Femur (tissue), 1 donor: ENCODE data around the gene SLITRK4.
A peak's percentile ranks its signal among the peaks of the same experiment; 100 is the strongest.

Source experiments
- DNase-seq: peaks from one replicate; pipeline ENCODE4 v3.0.0-alpha.2; 2017

SLITRK4 gene, protein sequence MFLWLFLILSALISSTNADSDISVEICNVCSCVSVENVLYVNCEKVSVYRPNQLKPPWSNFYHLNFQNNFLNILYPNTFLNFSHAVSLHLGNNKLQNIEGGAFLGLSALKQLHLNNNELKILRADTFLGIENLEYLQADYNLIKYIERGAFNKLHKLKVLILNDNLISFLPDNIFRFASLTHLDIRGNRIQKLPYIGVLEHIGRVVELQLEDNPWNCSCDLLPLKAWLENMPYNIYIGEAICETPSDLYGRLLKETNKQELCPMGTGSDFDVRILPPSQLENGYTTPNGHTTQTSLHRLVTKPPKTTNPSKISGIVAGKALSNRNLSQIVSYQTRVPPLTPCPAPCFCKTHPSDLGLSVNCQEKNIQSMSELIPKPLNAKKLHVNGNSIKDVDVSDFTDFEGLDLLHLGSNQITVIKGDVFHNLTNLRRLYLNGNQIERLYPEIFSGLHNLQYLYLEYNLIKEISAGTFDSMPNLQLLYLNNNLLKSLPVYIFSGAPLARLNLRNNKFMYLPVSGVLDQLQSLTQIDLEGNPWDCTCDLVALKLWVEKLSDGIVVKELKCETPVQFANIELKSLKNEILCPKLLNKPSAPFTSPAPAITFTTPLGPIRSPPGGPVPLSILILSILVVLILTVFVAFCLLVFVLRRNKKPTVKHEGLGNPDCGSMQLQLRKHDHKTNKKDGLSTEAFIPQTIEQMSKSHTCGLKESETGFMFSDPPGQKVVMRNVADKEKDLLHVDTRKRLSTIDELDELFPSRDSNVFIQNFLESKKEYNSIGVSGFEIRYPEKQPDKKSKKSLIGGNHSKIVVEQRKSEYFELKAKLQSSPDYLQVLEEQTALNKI

DNA sequence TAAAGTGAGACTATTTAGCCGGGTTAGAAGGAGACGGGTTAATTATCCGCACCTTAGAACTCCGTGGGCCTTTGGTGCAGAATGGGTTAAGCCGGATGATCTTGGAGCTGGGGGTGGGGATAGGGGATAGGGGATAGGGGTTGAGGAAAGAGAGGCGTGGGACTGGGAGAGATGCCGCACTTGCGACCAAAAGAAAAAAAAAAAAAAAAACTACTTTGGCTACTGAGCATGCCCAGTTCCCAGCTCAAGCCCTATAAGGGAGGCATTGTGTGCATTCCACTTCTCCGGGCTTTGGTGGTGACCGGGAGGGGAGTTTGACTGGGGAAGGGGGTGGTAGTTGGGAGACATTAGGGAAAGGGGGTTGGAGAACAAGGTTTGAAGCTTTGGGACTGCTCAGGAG is at the start of gene SLITRK4:
Gene SLITRK4, minus strand, starts transcription at position 187 of the 400 bp plus-strand sequence. CDS start 4,993 bp downstream, outside the sequence.
- DNase-seq, result peak; percentile 26

DNA sequence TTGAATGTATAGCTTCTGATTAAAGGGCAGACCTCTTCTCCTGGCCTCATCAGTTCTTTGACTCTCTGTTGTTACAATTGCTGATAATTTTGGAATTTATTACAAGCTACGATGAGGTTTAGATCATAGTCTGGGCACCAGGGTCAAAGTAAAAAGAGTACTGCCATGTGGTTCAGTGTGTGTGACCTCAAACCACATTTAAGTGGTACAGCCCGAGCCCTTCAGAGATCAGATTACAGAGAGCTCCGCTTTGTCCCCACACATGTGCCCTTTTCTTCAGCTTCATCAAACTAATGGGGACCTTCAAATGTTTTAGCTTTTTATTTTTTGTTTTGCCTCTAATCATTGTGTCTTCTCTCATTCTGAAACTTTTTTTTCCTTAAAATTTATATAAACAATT is 47.6 kb upstream of the SLITRK4 start:
- no peak for DNase-seq

DNA sequence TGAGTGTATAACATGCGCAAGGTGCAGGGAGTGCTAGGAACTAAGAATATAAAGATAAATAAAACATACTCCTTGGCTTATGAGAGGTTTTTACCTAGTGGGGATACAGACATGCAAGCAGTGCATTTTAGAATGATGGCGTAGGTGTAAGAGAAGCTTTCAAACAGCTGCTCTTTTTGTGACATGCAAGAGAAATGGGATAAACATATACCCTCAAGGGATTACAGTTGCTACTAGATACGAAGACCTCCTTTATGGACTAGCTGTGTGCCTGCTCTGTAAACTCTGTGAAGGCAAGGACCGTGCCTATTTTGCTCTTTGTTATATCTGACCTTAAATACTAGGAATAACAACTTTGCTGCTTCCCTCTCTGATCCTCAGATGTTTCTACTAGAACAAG is 39.0 kb upstream of the SLITRK4 start:
- DNase-seq, result no peak

DNA sequence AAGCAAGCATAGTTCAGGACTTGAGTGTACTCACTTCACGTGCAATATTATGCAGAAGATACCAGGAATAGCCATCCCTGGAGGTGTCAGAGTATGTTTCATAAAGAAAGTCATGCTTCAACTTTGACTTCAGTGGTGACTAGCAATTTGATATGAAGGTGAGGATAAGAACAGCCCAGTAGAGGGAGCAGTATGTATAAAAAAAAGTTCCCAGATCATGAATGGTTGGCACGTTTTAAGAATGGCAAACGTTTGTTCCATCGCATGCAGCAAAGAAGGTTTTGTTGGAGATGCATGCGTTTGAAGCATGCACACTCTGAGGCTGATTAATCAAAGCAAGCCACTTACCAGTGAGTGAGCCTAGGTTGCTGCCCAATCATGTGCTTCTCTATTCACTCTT is 33.5 kb upstream of the SLITRK4 start:
- DNase-seq, result no peak

DNA sequence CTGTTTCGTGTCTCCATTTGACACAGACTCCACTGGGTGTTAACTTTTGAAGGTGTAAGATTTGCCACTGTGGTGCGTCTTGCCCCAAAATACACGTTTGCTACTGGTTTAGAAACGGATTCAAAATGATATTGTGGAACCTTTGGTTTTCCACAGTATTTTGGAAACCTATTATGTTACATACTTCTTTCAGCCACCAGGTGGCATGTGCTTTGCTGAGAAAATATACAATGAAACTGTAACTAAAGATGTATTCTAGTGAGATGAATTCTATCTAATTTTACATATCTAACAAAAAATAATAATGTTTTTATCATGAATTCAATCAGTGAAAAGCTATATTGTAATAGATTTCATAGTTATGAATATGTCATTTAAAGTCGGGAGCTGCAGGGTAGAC is 28.4 kb upstream of the SLITRK4 start:
- no peak for DNase-seq

DNA sequence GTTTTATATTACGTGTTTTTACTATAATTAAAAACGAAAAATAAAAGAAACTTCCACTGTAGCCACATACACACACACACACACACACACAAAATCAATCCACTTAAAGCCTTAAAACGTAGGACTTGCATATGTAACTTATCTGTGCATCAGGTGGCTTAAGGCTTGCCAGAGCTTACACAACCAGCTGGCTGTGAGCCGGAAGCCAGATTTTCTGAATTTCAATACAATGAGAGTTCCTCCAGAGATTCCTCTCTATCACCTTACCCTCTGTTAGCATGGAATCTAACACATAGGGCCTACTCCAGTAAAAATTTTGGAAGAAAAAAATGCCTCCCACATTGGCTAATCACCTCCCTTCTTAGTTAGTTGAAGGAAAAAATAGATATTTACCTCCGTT is 27.9 kb upstream of the SLITRK4 start:
- DNase-seq, result no peak

DNA sequence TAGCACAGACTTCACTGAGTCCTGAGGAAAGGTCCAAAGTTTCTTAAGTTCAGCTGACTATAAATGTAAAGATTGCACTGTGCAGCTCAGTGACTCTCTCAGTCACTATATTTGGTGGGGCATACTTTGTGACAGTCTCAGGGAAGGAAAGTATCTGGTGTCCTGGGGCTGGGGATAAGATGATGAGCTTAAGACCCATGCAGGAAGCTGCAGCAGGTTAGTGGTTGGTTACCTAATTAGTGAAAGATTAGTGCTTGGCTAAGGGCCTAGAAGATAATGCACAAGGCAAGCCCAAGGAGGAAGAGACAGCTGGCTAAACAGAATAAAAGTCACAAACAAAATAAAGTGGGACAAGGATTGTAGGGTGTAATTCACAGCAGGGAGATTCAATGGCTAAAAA is 25.4 kb upstream of the SLITRK4 start:
- DNase-seq, result no peak

DNA sequence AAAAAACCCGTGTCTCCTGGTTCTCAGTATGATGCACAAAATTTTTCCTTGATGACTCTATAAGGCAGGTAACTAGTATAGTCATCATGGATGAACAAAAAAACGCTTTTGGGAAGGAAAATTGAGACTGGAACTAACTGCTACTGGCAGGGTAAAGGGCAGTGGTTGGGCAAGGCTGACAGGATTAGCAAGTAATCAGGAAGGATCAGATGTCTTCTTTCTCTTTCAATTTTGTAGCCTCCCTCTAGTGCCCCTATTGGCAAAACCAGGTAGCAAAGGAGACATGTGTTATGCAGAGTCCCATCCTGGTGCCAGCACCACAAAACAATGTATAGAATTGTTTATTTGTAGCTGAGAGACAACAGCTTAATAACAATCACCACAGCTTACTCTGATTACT is 12.8 kb upstream of the SLITRK4 start:
- DNase-seq, result no peak

DNA sequence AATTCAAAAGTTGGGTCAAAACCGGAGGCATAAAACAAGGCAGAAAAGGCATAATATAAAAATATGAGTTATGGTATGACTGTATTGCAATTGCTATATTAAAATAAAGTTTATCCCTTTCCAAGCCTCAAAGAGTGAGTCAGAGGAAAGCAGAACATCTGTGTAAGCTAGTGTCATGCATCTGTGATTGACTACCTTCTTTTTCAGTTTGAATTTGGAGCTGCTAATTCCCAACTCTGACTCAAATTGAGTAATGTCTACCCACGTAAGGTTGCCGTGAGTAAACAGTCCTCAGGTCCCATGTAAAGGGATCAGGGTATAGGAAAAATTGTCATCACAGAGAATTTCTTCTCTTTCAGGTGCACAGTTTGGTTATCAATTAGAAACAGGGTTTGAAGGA is 6.5 kb upstream of the SLITRK4 start:
- no peak for DNase-seq

DNA sequence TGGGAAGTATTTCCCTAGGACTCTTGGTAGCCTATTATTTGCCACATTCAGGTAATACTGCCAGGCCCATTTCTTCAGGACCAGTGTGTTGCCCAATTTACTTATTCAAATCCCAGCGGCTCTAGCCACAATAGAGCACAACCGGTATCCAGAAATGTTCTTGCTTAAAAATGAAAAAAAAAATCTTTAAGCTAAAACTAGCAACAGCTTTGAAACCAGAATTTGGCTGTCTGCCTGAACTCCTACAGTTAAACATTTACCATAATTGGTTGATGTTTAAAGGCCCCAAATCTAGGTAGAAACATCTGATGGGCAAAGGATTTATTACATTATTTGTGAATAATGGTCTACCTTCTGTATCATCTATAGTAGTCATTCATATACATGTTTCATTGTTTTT is 930 bp upstream of the SLITRK4 start:
- no peak for DNase-seq

DNA sequence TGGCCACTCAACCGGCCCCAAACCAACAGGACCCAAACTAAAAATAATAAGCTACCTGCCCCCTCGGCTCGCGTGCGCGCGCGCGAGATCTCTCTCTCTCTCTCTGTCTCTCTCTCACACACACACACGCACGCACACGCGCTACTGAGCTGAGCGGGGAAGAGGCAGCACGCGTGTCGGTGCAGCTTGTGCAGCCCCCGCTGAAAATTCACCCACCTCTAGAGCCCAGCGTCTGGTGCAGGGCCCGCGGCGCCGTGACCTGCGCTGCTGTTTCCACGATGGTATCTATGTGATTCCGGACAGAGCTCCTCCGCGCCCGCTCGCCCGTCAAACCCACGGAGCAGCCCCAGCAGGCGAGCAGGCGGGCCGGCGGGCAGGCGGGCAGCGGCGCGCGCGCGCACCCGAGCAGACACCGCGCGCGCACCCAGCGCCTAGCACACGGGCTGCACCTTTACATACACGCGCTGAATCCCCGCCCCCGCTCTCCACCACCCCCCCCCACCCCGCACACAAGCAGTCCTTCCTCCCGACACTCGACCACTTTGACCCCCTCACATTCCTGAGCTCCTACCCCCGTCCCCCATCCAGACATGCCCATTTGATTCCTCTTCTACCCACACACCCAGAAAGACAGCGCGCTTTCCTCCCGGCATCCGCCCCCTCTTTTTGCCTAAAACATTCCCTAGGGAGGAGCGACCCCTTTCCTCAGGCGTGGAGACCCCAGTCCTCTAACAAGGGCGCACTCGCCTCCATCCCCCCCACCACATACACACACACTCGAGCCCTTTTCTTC is 1.0 kb downstream of the SLITRK4 start:
- DNase-seq, result peak; percentile 18

DNA sequence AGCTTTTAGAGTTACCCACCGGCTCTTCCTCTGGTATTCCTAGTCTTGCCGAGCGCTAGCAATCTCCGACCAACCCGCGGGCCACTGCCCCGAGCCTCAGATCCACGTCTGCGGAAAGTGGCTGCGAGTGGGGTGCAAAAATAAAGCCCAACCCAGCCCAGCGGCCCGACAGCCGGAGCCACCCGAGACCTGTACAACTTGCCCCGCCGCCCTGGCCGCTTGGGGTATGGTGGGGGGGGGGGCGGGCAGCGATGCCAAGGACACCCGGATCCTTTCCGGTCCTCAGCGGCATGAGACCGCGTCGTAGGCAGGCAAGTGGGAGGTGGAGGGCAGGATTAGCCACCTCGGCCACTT is 1.6 kb downstream of the SLITRK4 start:
- peak; percentile 17 for DNase-seq

DNA sequence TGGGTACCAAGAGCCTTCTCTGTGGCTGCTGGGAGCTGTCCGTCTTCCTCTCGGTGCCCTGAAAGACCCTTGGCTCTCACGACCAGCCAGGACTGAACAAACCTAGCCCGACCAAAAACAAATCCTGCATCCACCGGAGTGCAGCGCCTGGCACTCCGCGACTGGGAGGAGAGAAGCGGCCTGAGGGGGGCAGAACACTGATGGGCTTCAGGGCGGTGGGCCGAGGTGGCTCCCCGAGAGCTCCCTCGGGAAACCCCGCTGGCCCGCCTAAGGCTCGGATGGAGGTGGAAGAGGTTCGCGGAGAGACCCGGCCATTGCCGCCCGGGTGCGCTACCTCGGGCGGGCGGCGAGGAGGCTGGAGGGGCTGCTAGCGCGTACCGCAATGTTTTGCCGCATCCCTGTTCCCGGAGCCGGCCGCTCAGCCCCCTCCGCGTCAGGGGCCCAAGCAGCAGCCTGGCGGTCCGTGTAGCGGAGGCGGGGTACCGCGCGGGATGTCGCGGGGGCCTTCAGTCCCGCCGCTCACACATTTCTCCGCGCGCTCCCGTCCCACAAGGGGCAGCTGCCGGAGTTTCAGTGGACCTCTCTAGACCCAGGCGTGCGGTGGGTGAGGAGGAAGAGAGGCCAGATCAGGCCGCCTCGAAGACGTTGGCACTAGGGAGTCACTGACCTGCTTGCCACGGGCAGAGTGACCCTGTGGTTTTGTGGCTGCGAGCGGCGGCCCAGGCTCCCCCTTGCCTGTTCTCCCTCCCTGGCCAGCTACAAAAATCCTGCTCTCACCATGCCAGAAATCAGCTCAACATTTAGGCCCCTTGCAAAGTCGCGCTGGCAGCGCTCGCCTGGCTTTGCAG is 2.2 kb downstream of the SLITRK4 start:
- peak; percentile 27 for DNase-seq

DNA sequence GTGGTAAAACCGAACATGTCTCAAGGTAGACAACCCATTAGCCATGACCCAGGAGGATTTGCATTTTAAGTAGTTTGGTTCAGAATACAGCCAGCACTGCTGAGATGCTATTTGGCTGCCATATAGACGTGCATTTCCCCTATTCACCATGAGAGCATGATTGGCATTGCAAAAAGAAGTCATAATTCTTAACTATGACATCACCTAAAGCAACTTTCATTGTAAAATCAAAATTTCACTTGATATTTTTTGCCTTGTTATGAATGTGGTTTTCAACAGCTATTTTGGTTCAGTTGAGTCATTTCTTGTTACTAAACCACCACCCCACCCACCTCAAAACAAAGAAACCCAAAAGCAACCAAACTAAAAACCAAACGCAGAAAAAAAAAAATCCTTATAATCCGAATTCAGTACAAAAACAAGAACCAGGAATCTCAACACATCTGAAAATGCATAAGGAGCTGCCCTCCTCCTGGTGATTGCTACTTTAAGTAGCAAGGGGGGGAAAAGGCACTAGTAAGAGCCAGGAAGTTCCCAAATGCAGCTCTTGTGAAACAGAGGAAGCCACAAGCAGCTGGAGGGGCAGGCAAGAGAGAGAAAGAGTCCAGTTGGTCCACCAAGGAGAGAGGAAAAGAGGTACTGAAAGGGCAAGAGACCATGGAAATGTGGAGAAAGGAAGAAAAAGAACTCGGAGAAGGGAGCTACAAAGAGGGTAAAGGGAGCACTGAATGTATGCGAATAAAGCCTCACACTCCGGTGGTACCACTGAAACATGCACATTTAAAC is 3.1 kb downstream of the SLITRK4 start:
- DNase-seq, result no peak

DNA sequence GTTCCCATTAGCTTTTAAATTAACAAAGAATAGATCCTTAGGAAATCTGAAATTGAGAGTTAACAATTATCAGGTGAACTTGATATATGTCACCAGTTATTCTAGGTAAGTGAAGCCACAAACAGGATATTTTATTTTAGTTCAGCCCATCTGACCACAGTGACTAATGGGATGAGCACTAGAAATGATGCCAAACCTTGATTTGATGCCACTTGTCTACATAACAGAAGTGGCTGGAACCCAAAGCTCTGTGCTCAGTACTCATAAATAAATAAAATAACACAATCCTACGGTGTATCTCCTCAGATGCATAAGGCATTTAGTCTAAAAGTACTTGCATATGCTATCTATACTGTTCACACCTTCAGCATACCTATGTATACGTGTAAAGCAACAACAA is 12.2 kb downstream of the SLITRK4 start:
- DNase-seq, result no peak

DNA sequence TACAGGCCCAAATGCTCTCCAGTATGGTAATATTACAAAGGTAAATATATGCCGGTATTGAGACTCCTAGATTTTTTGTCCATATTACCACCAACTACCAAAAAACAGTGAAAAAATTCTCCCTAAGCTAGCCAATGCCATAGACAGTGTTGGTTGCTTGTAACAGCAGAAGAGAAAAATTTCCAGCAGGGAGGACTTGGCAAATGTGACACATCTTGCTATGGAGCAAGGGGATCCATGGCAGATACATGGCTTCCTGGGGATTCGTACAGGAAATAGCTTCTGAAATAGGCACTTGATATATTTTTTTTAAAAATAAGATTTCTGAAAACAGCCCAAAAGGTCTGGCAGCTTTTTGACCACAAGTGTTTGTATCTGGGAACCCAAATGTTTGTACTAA is 14.6 kb downstream of the SLITRK4 start:
- no peak for DNase-seq

DNA sequence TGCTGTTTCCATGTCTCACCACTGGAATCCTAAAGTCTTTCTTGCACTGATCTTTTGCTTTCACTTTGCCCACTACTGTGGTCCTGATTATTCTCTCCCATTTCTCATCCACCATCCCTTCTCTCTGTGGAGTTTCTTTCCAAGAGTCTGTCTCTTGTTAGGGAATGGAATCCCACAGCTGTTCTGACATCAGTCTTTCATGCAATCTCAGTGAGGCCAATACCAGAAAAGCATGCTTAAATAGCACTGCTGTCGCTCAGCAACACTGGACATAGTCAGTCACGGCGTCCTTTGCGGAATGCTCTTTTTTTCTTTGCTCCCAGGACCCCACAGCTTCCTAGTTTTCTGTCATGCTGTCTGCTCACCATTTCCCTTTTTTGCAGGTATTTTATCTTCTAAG is 20.1 kb downstream of the SLITRK4 start:
- no peak for DNase-seq

DNA sequence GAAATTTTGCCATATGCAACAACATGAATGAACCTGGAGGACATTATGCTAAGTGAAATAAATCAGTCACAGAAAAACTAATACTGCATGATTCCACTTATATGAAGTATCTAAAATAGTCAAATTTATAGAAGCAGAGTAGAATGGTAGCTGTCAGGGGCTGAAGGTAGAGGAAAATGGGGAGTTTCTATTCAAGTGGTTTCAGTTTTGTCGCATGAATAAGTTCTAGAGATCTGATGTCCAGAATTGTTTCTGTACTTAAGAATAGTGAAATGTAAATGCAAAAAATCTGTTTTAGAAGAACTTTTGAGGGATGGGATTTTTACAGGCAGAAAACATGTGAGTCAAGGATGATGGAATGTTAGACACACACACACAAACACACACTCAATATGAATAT is 34.1 kb downstream of the SLITRK4 start:
- DNase-seq, result no peak

DNA sequence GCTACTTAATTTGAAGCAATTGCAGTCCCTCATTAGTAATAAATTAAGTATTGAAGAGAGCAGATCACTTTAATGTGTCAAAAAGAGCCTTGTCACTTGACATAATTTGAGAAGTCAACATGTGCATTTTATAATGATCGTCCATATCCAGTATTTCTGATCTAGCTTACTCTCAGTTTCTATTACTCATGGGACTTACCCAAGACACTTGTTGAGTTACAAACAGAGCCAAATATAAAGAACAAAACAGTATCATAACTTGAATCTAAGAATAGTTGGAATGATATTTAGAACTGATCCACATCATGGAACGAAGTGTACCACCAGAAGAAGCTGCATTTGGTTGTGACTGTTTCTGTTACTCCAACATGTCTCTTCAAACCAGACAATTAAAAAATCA is 54.7 kb downstream of the SLITRK4 start:
- no peak for DNase-seq

DNA sequence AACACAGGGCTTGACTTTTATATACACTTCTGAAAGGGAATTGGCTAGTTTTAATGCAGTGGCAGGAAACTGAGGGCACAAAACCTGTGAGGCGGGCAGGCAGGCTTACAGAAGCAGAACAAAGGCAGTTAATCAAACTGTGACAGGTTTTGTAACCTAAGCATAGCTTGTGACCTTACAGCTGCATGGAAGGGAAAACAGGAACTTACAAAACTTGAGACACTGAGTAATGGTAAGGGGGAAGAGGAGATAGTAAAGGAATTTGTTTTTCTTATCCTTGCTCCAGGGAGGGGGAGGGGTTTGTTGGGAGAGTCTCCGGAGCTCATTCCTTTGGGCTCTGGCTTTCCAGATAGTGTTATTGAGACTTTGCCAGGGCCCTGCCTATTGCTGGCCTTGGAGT is 55.6 kb downstream of the SLITRK4 start:
- no peak for DNase-seq
